ENCODE results near the gene CSRNP2.
"Not testable (repeated sequence)": the region's sequence is repeated elsewhere in the genome, so short reads cannot be mapped to it uniquely, and the experiment has no call there.

Gene CSRNP2

DNA sequence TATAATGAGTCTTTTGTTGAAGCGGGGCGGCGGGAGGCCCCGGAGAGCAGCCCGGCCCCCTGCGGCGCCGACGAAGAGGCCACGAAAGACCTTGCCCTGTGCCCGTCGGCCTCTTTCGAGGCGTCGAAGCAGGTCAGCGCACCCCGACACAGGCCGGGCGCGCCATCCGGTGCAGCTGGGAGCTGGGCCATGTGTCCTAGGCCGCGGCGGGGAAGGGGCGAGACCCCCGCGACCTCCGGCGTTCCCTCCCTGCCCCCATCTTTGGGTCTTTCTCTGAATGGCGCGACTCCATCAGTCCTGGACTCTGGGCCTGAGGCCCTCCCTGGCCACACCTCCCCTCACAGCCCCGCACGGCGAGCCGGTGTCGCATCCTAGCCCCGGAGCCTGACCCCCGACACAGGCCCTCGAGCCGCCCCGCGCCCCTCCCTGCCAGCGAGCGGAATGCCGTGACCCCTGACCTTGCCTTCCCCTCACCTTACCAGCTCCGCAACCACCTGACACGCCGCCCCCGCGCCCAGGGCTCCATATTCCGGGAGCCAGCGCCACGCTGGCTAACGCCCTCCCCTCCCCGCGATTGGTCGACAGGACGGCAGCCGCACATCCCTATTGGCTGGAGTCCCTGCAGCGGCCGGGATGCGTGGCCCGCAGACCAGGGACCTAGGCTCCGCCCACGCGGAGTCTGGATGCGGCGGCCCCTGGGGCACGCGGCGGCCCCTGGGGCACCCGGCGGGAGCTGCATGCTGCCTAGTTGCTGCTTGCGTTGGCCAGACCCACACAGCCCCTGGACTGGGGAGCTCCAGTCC lies 57.4 kb downstream of the CSRNP2 start, which contains the start of gene SLC11A2:
Gene SLC11A2 (minus strand): TSS at position 549 of the 803 bp plus-strand sequence. CDS start 15,656 bp downstream, outside the sequence.
- DNase-seq: peak; percentile 98

DNA sequence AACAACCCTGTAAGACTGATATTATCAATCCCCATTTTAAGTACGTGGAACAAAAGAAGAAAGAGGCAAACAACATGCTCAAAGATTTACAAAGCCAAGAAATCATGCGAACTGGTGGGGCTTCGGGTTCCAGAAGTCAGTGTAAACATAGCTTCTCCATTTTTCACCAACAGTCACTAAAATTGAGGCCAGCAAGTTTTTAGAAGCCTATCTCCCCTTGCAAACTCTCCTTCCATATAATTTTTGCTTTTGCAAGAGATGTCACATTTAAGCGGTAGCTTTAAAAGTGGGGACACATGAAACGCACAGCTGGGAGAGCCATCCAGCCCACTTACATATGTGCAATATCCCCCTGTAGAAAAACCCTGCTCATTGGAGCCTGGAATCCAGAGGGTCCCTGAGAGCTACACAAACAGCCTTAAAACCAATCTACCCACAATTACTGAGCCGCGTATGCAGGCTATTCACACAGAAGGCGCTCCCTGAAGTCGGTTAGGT lies 58.0 kb downstream of the CSRNP2 start:
- DNase-seq: peak in 1 of 2 donors; percentile 24

DNA sequence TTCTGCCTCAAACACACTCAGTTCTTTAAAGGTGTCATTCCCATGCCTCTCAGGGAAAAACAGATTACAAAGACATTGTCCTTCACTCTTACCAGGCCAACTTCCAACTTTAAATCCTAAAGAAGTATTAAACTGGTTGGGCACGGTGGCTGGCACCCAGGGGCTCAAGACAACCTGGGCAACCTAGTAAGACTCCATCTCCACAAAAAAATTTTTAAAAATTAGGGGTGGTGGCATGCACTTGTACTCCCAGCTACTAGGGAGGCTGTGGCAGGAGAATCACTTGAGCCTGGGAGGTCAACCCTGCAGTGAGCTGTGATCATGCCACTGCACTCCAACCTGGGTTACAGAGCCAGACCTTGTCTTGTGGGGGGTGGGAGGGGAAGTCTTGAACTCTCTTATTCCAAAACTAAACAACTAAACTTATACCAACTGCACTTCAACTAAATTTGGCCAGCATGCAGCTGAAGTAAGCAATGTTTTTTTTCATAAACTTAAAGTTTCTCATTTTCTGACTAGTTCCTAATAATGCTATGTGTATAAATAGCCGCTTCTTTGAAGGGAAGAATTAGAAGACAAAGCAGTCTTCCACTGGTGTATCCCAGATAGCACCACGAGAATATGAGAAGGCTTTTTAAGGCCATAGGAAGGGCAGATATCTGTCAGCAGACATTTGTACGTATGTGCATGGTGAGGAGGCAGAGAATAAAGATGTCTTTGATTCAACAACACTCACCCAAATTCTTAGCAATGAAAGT lies 59.6 kb downstream of the CSRNP2 start:
- DNase-seq: no peak

DNA sequence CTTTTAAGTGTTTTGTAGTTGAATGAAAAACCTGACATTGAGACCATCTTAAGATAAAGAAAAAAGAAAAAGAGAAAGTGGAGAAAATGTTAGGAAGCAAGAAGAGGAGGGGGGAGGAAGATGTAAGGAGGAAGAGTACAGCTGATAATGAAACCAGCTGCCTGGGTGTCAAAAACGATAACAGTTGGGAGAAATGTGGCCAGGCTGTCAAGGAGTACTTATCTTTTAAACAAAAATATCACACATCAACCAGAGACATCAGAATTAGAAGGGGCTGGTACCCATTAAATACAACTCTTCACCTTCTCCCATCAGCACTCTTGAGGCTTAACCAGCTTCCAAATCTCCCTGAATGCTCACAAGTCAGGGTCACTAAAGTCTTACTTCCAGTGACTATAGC lies 61.7 kb downstream of the CSRNP2 start:
- no peak for DNase-seq

DNA sequence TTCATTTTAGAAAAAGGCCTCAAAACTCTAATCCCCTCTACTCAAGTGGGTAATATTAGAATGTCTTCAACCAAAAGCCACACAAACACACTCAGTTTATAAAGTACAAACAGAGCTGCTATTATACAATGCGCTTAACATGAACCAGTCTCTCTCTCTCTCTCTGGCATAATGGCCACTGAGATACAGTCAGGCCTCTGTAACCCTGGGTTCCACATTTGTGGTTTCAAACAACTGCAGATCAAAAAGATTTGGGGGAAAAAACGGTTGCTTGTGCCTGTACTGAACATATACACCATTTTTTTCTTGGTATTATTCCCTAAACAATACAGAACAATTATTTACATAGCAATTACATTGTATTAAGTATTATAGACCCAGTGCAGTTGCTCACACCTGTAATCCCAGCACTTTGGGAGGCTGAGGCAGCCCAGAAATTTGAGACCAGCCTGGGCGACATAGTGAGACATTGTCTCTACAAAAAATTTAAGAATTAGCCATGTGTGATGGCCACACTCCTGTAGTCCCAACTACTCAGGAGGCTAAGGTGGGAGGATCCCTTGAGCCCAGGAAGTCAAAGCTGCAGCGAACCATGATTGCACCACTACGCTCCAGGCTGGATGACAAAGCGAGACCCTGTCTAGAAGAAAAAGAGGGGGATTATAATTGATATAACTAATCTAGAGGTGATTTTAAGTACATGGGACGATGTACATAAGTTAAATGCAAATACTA lies 62.8 kb downstream of the CSRNP2 start:
- no peak for DNase-seq

DNA sequence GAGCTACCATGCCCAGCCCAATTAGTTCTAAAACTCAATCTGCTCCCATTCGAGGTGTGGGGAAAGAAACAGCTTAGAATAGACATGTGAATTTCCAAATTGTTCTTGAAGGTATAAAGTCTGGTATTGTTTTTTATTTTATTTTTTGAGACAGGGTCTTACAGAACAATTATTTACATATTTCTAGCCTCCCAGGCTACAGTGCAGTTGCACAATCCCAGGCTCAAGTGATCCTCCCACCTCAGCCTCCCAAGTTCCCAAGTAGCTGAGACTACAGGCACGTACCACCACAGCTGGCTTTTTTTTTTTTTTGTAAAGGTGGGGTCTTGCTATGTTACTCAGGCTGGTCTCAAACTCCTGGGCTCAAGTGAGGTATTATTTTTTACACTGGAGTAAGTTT lies 63.5 kb downstream of the CSRNP2 start:
- peak in 1 of 2 donors; percentile 24 for DNase-seq

DNA sequence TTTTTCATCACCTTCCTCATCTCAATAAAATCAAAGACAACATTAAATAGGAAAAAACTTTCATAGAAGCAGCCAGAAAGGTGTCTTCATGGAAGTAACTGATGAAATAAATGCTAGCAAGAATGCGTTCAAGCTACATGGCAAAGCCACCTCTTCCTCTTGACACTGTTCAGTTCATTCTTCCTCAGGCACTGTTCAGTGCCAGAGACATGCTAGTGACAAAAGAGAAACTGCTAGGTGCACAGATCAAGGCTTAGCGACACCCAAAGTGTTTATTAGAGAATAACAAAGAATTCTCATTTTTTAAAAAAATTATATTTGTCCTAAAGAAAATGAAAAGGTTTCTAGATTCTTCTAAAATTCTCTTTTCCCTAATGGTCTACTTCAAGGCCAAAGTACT lies 64.4 kb downstream of the CSRNP2 start:
- no peak for DNase-seq

DNA sequence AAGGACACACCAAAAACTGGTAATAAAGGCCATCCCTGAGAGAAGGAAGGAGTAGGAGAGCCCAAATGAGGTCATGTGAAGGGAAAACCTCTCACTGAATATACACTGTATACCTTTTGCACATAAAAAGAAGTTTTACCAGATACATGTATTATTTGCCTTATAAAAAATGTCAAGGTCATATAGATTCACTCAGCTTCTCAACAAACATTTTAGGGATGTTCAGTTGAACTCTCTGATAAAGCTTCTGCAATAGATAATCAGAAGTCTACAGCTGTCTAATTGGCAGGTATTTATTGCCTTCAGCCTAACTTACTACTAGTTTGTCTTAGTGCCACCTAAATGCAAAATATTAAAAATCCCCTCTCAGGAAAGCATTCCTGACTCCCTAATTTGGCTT lies 65.9 kb downstream of the CSRNP2 start:
- no peak for DNase-seq

DNA sequence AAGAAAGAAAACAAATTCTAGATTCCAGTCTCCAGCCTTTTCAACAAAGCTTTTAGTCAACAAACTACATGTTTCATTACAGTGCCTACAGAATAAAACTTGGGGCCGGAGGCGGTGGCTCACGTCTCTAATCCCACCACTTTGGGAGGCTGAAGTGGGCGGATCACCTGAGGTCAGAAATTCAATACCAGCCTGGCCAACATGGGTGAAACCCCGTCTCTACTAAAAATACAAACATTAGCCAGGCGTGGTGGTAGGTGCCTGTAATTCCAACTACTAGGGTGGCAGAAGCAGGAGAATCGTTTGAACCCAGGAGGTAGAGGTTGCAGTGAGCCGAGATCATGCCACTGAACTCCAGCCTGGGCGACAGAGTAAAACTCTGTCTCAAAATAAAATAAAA lies 68.9 kb downstream of the CSRNP2 start:
- DNase-seq: not testable (repeated sequence)

DNA sequence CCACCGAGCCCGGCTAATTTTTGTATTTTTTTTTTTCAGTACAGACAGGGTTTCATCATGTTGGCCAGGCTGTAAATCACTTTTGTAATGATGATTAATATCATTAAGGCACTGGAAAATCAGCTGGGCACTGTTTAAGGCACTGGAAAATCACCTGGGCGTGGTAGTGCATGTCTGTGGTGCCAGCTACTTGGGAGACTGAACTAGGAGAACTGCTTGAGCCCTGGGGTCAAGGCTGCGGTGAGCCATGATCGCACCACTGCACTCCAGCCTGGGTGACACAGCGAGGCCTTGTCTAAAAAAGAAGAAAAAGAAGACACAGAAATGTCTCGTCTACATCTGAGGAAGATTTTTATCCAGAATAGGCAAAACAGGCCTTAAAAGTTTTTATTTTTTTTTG lies 70.0 kb downstream of the CSRNP2 start:
- DNase-seq: no peak

DNA sequence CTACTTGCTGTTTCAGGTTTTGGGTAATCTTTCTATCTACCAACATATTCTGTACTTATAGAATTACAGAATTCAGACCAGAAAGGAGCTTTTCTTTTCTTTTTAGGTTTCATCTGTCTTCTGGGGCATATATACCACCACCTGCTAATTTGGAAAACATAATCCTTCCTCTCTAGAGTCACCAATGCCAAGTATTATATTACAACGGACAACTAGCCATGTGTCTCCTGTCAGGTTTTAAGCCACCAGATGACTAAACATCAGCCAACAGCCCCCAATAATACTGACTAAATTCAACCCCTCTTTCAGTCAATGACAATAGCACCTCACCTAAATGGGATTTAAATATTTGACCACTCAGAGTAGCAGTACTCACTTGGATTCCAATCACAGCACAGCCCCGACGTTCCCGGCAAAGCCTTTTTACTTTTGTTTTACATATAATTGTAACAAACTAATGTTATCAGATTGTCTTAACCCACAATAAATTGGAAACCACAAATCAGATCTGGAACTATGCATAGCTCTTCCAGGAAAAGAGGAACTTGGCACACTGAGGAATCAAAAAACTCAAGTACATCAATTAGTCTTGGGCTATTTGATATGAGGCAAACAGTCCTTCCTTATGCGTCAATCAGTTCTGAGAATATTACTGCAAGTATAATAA lies 70.7 kb downstream of the CSRNP2 start:
- DNase-seq: peak in 1 of 2 donors; percentile 50

DNA sequence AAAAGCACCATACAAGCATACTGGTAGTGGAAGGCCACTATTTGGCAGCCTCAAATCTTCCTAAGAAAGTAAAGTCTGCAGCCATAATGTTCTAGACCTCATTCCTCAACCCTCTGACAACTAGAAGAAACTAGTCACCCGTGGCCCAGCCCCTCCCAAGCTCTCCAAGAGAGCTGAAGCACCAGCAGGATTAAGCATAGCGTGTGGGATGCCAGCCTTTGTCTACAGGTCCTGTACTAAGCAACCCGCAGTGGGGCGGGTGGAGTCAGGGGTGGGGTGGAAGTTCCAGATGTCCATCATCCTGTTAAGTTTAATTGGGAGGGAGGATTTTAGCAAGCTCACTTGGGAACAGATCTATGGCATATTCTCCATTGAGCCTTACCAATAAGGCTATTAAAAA lies 71.4 kb downstream of the CSRNP2 start:
- peak; percentile 31 to 53 for DNase-seq
